Fibroblast of peridontal ligament (primary cell): Measurements from ENCODE around the gene MOCS1.

Experiments
- DNase-seq: peaks from one replicate; pipeline ENCODE4 v3.0.0-alpha.2; 2010; ENCODE audit errors: extremely low read depth

The MOCS1 gene

GRCh38 chr6:39876826-39877225 is 57.4 kb downstream of the MOCS1 start:
- no peak for DNase-seq

GRCh38 chr6:39876111-39876510 is 58.2 kb downstream of the MOCS1 start:
- DNase-seq = no peak

- DNase-seq = no peak
These were observed 60.8 kb downstream of the MOCS1 start for GRCh38 chr6:39873439-39873838.

DNA sequence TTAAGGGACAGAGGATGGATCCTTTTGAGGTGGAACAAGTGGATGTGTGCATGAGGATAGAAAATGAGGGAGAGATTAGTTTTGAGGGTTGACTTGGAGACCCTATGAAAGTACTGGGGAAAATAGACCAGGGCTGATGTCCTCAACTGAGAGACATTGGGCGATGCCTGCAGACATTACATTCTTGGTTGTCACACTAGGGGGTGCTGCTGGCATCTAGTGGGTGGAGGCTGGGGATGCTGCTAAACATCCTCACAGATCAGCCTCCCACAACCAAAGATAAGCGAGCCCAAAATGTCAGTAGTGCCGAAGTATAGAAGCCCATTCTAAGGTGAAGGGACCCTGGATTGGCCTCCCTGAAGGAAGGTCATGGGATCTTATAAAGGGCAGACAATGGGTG is 63.3 kb downstream of the MOCS1 start:
- DNase-seq = no peak

GRCh38 chr6:39867592-39867991 is 66.7 kb downstream of the MOCS1 start:
- DNase-seq = no peak

DNA sequence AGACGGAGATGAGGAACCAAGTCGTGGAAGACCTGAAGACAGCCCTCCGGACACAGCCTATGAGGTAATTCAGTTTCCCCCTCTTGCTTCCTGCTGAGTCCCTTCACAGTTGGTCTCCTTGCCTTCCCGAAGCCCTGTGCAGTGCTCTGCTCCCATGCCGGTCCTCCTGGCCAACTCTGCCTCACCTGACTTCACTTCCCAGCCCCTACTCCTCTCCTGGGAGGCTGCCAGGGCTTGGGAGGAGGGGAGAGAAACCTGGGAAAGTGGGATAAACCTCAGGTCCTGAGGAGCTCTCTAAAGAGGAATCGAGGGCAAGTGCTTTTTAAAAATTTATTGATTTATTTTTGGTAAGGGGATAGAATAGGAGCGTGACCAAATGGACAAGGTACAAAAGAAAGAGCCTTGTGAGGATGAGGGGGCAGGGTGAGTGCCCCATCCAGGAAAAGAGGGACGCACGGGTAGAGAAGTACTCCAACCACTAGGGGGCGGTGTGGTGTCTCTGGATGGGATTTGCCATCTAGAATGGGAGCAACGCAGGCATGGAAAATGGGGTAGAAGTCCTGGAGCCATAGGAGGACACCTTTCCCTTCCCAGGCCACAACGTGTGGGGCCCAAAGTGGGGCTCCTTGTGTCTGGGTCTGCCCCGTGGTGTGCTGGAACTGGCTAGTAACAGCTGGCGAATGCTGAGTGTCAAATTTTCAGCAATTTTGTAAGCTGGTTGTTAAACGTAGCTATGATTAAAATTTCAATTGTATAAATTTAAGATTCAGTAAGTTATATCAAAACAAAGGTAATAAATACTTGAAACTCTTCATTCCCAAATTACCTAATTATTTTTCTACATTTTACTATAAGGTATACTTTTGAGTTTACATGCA is 69.0 kb downstream of the MOCS1 start:
- DNase-seq = peak; percentile 46

DNA sequence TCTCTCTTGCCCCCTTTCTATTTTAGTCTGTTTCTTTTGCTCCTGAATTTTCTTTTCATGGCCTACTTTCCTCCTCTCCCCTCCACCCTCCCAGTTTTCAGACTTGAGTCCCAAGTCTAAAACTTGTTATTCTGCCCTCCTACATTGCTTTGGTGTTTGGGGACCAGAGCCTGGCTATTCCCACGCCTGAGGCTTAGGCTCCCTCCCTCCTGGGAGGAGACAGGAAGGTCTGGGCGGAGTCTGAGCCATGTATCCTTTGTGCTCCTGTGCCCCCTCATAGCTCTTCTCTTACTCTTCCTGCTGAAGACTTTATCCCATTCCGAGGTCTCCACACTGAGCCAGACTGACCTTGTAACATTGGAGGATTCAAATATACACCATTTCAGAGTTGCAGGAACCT is 72.6 kb downstream of the MOCS1 start:
- no peak for DNase-seq

DNA sequence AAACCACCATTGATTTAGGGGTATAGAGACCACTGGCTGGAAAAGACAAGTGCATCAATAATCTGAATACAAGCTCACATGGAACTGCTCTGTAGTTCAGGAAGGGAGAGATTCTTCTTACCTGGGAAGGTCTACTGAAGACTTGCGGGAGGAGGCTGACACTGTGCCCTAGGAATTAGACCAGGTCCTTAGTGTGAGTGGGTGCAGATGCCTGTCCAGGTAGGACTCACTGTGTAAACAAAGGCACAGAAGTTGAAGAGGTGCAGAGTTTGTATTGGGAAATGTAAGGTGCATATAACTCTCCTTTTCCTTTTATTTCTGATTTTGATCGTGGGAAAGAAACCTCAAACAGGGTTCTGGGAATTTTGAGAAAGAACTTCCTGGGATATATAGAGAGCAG is 75.2 kb downstream of the MOCS1 start:
- no peak for DNase-seq

DNA sequence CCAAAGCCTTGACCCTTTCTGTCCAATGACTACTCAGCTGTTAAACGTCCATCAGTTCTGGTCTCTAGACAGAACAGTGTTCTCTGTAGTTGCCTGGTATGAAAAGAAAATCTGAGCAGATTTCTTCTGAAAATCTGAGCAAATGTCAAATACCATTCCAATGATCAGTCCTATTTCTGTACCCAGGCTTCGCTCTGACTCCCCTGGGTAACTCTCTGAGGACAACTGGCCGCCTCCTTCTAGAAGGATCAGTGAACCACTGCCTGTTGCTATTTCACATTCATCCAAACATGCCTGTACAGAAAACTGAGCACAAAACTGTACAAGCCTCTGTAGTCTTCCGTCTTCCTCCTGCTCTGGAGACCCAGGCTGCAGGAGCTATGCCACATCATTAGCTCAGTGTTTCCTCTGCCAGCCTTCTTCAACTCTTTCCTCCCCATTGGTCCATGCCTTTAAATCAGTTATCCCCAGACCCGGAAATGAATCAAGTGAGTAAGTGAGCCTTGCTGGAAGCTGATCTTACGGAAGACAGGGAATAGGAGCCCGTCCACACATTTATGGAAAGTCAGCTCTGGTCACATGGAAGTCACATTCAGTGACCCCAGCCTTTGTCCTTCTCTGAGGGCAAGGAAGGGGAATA is 78.8 kb downstream of the MOCS1 start:
- DNase-seq = peak; percentile 80
